NT2/D1 (cell line): ENCODE measurements around the gene CARD6.

Experiments used
- SUZ12 ChIP-seq: IDR thresholded peaks from 2 replicates; pipeline ENCODE4 v1.6.1; 2011; ENCODE audit not compliant: insufficient read length, insufficient read depth; ENCODE audit errors: extremely low read depth
- YY1 ChIP-seq: IDR thresholded peaks from 2 replicates; pipeline ENCODE4 v1.6.1; 2011; ENCODE audit not compliant: insufficient read length, insufficient read depth
- ZNF274 ChIP-seq: IDR thresholded peaks from 2 replicates; pipeline ENCODE4 v1.6.1; 2011; ENCODE audit warnings: mild to moderate bottlenecking, low read depth, low read length

DNA sequence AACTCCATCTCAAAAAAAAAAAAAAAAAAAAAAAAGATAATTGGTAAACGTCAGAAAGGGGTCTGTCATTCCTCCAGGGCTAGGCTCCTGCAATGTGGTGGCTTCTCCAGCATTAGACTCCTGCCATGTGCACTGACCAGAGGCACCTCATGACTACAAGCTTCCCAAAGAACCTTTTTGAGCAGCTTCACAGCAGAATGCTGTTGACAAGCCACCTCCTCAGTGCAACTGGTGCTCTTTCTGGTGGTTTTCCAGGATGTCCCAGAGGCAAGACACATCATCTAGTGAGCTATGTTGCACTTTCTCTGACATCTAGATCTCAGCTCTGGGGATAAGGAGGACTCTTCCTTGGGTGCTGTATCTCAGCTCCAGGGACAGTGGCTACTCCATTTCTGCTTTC, 17.7 kb upstream of the CARD6 start:
- no peak for TF ChIP-seq YY1
- no peak for TF ChIP-seq ZNF274
- no peak for TF ChIP-seq SUZ12
